GM18511 (cell line): Measurements from ENCODE around the gene UNC93A.
A peak's percentile ranks its signal among the peaks of the same experiment; 100 is the strongest.
"Not testable (repeated sequence)": the region's sequence is repeated elsewhere in the genome, so short reads cannot be mapped to it uniquely, and the experiment has no call there.

Source experiments
- ATAC-seq: cut with Tn5 transposase; IDR thresholded peaks from one replicate; pipeline ENCODE4 v1.9.1; 2021; ENCODE audit warnings: mild to moderate bottlenecking, moderate library complexity; ENCODE audit not compliant: unreplicated experiment

The UNC93A gene

DNA sequence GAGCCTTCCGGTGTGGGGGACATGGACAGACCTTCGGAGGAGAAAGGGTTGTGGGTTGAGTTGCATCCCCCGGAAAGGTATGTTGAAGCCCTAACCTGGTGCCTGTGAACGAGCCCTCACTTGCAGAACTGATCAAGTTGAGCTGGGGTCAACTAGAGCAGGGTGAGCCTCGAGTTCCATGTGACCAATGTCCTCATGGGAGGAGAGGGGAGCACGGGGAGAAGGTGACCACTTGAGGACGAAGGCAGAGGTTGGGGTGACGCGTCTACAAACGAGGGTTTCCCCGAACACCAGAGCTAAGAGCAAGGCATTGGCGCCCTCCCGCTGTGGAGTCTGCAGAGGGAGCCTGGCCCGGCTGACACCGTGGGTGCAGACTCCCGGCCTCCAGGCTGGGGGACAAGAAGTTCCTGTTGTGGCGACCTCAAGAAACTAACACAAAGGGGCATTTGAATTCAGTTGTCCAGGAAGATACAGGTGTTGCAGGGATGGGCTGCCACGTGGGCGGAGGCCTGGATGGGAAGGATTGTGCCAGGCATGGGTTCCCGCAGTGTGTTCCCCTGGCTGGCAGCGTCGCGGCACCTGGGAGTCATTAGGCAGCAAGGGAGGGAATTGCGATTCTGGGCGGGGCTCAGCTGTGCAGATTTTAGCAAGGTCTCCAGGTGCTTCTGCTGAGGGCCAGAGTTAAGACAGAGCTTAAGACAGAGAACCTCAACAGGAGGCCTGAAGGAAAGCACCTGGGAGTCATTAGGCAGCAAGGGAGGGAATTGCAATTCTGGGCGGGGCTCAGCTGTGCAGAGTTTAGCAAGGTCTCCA is 20.4 kb upstream of the UNC93A start:
- no peak for ATAC-seq

DNA sequence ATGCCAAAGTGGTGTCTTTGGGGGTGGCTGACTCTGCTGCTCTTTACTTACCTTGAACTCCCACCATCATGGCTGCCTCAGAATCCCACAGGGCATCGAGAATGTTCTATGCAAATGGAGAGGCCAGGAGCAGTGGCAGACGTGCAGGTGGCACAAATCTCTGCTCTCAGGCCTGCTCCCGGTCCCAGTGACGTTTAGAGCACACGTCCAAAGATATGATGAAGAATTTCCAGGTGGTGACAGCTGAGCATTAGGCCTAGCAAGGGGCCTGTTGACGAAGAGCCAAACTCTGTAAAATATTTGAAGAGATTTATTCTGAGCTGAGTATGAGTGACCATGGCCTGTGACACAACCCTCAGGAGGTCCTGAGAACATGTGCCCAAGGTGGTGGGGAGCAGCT is 19.0 kb upstream of the UNC93A start:
- ATAC-seq = no peak

DNA sequence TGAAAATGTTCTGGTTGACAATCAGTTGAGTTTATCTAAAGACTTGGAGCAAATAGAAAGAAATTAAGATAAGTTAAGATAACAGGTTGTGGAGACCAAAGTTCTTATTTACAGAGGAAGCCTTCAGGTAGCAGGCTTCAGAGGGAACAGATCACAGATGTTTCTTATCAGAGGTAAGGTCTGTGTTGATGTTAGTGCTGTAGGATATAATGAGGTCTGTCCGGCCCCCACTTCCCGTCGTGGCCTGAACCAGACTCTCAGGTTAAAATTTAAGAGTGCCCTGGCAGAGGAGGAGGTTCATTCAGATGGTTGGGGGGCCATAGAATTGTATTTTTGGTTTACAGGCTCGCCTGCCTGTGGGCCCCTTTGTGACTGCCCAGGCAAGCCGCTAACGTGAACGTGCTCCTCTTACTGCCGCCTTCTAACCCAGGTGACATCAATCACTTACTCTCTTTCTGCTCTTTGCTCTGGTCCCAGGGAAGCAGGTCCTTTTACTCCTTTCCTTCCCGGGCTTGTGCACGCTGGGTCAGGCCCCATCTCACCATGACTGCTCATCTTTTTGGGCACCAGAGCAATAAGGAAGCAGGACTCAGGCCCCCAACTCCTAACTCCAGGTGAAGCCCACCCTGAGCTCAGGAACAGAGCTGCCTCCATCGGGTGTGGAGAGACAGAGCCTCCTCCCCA is 18.3 kb upstream of the UNC93A start:
- no peak for ATAC-seq

DNA sequence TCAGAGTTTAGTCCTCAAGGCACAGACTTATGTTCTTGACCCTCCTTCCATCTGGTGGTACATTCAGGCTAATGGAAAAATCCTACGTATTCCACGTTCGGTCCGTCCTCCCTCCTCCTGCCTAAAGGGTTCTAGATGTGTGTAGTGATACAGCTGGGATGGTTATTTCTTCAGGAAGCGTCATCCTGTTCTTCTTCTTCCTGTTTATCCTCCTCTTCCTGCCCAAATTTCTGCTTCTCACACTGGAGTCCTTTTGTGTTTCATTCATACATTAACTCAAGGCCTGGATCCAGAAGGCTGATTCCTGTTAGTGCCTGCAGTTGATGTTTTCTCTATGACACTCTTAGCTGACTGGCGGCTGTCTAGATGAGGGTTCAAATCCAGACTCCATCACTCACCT is 16.8 kb upstream of the UNC93A start:
- ATAC-seq = no peak

DNA sequence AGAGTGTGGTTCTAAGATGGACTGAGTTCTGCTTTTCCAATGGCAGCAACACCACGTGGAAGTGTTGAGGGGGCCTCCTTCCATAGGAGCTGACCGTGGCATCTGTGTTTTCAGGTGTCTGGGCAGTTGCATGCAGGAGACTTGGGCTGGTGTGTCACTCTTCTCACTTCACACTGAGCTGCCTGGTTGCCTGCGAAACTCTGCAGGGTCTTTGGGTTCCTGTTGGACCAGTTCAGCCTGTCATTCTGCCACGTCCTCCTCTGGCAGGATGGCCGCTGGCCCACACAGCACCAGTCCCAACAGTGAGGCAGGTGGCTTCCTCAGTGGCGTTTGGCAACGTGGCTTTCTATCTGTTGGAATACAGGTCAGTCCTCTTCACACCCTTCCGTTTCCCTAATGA is 16.1 kb upstream of the UNC93A start:
- ATAC-seq = no peak

DNA sequence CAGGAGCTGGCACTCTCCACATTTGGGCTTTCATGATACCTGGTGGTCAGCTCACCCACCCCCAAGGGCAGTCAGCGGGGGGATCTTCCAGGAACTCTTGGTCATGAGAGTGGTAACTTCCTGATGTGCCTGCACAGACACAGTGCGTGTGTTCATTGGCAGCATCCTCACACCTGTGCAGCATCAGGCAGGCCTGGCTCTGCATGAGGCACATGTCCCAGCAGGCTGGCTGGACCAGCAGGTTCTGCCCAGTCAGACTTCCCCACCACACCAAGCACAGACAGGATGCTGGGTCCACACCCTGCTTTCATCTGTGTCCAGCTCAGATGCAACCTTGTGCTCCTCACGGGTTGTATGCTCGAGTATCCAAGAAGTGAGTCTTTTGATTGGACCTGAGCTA is 15.7 kb upstream of the UNC93A start:
- no peak for ATAC-seq

DNA sequence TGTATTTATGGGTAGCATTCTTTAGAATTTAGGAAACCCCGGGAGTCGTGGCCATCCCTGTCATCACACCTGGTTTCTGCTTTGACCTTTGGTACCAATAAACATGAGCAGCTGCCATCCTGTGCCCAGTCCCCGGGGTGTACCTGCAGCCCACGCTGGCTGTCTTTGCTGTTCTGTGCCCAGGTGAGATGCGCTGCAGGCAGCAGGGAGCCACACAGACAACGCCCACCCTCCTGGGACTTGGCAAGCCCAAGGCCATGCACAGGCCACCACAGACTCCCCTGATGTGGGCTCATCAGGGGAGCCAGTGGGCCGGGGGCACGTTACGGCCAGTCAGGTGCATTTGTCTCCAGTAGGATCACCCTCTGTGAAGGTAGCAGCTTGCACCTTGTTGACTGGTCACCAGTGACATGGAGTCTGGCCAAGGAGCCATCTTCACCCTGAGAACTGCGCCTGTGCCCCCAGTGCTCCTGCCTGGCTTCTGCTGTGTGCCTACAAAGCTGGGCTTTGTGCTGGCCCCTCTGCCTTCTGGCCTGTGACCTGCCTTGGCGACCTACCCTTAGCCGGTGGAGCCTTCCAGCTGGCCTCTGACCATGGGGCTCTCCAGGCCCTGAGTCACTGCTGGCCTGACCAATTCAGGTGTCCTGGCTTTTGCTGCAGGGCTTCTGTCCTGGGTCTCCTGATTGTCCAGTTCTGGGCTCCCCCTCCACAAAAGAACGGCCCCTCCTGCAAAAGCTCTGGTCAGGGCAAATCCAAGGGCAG is 14.2 kb upstream of the UNC93A start:
- ATAC-seq = no peak

DNA sequence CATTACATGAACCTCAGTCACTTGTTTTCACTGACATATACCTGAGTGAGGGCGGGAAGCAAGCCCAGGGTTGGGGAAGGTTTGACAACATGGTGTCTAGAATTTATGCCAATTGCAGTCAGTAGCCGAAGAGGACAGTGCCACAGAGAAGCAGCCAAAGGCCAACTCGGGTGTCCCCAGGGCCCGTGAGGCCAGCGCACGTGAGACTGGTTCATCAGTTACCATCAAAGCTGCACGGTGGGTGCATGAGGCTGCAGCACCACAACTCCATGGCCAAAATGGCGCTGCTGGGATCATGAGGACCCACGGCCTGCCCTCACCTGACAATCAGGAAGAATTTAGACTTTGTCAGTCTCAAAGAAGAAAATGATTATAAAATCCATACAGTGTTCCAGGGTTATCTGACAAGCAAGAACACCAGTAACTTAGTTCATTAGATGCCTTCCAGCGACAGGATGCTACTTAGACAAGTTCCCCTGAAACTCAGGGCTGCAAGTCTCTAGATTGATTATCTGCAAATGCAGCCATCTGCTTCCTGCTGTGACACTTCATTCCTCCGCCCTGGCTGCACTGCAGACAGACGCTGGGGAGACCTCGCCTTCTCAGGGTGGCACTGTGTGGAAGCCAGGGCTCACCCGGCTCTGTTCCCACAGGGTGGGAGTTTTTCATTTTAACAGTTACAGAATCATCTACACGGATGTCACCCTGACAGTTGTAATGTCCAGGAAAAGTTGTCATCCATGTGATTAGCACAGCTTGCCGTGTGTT is 12.8 kb upstream of the UNC93A start:
- ATAC-seq = not testable (repeated sequence)

DNA sequence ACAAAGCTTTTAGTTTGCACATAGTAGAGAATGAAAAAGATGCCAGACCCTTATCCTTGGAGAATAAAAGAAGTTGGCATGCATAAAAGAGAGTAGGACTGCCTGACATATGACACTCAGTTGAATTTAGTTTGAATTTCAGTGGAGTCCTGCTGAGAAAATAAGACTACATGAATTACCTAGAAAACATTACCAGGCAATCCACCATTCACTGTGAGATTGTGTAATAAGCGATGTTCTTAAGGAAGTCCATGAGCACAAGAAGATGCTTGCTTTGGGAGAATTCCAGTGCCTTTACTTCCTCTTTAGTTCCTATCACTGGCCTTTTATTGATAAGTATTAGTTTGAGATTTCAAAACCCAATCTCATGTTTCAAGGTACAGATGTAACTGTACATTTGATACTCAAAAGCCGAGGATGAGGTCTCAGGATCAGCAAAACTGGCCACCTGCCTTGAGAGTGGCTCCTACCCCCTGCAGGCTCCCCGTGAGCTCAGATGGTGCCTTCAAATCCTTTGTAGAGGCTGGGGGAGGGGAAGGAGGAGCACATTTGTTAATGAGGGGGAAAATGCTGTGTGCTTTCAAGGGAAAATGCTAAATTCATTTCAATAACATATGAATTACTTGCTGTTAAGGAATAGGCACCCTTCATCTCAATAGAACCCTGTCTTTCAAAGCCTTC is 11.2 kb upstream of the UNC93A start:
- no peak for ATAC-seq

DNA sequence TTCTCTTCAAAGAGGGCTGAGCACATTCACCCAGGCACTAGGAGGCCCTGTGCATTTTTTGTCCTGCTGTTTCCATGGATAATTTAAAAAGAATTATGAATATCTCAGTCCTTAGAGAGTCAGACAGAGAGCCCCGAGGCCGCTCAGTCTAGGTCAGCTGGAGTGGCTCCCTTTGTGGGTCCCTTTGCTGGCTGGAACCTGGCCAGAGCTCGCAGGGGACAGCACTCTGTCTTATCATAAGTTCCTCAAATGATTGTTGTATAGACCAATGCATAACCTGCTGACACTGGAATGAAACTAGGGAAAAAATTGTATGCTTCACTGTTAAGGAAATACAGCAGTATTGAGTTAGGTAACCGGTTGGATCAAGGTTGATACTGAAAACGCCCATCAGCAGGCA is 10.6 kb upstream of the UNC93A start:
- ATAC-seq = not testable (repeated sequence)

DNA sequence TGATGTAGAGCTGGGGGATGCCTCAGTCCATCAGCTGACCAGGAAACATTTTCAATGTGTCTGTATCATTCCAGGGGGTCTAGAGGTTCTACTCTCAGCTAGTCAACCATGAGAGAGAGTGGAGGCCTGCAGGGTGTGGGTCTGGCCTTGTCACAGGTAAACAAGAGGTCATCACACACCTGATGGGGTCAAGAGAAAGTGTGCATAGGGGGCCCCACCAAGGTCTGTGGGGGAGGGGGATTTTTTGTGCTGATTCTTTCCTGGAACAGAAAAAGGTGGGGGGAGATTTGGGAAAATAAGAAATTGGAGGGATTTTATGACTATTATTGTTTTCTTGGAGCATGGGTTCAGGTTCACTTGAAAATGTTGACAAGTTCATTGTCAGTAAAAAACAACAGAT is 8.9 kb upstream of the UNC93A start:
- no peak for ATAC-seq

DNA sequence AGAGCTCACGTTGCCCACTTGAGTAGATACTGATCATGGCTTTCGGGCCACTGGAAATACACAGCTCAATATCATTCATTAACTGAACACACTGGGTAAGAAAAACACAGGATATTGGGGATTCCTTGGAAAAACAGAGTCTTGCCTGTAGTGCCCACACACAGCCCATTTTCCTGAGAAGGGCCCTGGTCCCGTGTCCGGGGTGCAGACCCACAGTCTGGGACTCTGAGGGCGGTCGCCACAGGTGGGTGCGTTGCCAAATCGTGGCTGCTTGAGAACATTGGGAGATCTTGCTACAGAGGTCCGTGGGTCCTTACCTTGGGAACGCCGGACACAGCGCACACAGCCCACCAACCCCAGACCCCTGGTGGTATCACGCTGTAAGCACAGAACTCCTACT is 6.5 kb upstream of the UNC93A start:
- ATAC-seq = not testable (repeated sequence)

DNA sequence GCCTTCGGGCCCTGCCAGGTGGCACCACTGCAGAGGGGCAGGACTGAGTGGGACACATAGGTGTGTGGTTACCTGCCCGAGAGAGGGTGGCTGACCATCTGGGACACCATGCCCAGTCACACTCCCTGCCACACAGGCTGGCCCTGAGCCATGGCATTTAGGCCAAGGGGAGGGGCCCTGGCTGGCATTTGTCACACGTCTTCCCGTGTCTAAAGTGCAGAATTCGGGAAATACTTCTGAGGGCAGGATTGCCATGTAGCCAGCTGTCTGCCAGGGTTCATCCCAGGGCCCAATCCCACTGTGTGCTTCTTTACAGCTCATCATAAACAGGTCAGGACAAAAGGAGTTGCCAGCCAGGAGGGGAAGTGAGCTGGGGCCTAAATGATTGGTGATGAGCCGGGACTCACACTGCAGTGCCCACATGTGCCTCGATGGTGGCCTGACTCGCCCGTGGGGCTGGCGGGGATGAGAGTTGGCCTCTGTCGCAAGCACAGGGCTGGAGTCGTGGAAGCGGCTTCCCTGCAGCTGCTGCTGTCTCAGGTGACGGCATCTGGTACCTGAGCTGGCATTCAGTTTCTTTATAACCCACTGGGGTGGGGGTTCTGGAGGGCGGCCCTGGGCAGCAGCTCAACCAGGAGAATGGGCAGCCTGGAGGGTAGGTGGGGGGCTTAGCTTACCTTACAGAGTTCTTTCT is 5.9 kb upstream of the UNC93A start:
- ATAC-seq = no peak

DNA sequence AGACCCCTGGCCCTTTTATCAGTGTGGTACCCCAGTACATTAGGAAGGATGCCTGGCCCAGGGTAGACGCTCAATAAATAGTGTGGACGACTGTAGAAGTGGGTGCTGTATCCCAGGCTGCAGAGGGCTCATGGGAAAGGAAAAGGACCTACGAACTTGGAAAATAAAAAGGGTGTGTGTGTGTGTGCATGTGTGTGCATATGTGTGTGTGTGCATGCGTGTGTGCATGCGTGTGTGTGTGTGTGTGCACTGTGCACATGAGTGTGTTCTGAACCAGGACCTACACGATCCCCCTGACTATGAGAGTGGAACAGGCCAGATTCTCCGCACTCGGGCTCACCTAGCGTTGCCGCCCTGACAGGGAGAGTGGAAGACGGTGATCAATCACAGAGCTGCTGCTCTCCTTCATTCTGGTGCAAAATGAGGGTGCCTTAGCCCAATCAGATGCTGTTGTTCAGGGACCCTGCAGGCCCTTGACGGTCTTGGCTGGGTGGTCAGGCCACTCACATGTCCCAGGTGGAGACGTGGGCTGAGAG is 3.5 kb upstream of the UNC93A start:
- no peak for ATAC-seq

DNA sequence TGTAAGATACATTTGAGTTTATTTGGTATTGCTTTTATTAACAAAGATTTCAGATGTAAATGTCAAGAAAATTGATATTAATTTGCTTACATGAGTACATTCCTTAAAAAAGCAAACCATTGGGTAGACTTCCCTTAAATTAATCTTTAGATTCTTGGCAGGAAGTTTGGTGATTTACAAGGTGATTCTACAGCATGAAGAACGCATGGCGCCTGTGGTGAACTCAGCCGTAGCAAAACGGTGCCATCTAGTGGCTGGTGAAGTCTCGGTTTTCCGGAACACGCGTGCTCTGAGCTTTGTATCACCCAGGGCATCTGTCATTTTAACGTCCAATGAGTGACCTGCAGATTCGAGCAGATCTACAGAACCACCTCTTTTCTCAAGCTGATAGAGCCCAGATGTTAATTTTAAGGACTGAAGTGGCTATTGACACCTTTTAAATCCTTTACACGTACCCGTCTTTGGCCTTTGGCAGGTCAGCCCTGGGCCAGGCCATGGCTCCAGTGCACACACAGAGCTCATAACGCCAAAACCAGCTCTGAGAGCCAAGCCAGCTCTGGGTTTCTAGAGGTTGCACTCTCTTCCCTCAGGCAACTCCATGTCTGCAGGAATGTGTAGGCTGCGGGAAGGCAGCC is 2.4 kb upstream of the UNC93A start:
- peak; percentile 89 for ATAC-seq

DNA sequence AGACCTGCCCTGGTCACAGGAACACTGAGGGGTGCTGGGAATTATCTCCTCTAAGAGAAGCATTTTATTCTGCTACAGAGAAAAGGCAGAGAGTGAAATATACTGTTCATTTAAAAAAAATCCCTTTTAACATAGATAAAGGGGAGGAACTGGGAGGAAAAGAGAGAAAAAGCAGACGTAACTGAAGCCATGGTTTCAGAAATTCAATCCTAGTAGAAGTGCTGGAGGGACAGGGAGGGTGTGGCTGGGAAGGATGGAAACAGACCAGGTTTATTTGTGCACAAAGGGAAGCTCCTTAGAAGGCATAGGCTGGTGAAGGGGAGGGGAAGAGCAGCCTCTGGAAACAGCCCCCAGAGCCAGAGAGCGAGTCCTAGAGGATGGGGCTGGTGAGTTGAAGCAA is 1.8 kb upstream of the UNC93A start:
- not testable (repeated sequence) for ATAC-seq

DNA sequence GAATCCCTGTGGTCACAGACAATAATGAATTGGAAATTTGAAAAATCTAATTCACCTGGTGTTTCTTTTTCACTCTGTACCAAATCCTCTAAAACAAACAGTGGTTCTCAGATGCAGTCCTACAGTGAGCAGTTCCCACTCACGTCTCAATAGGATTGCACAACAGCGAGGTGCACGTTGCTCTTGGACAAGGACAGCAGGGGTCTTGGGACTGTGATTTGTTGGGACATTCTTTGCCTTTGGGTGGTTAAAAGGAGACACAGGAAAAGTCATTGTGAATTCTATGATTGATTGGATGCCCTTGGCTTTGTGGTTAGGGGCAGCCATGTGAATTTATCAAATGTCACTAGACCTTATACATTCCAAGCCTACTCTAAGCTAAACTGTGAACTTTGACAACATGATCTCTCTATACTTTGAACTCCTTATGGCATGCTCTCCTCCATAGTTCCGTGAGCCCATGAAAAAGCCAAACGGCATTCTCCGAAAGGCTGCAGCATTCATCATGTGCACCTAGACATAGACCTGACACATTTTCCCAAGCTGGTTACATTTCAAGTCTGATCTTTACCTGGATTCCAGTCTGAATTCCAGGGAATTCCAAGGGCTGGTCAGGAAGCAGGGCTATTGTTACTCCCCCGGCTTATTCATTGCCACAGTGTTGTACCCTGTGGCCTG is 647 bp downstream of the UNC93A start:
- ATAC-seq = no peak

DNA sequence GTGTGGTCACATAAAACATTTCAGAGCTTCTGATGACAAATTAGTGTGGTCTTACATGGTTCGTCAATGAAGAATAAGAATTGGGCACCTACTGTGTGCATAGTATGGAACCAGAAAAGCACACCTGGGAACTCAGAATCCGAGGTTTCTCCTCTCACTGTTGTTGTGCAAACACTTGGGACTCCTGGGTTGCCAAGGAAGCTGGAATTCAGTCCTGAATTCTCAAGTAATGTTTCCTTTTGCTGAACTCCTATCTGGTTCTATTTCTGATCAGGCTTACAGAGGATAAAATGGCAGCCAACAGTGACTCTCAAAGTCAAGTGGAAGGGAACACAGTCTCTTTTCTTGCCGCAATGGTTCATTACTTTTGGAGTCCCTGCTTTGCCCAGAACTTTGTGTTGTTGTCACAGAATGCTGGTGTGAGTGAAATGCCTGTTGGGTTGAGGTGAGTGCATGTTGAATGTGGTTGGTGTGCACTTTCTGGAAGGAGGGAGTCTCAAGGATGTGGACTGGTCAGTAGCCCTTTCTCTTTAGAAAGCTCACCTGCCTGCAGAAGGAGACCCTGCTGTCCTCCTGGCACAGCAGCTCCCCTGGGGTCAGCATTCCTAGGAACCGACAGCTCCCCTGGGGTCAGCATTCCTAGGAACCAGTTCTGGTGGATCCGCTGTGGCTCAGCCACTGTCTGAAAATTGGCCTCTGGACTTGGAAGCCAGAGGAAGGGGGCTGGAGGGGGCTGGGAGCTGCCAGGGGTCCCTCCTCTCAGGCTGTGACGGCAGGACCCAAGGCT is 1.4 kb downstream of the UNC93A start:
- no peak for ATAC-seq
